ENCODE measurements around the gene POLD2. TPM values are rescaled to one million over a fixed set of nuclear protein-coding genes. Genes with fewer than 3 reads are reported as not detected.
A peak's percentile ranks its signal among the peaks of the same experiment; 100 is the strongest.

The POLD2 gene
- total RNA-seq, 1 donor from 2014 or later: 48.3 TPM

DNA sequence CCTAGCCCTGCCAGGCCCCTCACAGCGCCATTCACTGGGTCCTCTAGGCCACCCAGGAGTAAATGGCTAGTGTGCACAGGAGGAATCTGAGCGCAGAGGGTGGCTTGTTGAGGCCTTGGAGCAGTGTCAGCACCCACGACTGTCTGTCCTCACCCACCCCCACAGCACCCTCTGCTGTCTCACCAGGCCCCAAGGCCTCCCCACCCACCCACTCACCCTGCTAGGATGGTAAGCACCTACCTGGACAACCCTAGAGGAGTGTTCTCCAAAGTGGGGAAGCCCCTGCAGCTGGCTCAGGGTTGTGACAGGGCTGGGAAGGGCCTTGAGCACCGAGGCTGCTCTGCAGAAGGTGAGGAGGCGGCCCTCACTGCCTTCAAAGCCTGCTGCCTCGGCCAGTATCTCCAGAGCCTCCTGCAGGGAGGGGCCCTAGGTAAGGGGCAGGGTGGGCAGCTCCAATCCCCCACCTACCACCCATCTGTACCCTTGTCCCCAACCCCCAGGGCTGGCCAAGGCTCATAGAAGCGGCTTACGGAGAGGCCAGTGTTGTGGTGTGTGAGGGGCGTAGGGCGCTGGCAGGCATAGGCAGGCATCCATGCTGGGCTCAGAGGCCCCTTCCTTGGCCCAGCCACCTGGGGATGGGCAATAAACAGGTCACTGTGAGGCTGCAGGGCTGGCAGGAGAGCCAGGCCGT is 43.9 kb downstream of the POLD2 start:
- Histone ChIP-seq H3K9me3 (no peaks in the 10 kb centered on the region), H3K27me3 (ENCODE audit: low read depth) (no peaks in the 10 kb centered on the region), H3K4me3 (no peak overlapping the region), H3K4me1 (peaks cover 22% of the 10 kb centered on the region), H3K36me3 (peaks cover 62% of the 10 kb centered on the region), H3K27ac (no peak overlapping the region)
- TF ChIP-seq, protein P1, sequence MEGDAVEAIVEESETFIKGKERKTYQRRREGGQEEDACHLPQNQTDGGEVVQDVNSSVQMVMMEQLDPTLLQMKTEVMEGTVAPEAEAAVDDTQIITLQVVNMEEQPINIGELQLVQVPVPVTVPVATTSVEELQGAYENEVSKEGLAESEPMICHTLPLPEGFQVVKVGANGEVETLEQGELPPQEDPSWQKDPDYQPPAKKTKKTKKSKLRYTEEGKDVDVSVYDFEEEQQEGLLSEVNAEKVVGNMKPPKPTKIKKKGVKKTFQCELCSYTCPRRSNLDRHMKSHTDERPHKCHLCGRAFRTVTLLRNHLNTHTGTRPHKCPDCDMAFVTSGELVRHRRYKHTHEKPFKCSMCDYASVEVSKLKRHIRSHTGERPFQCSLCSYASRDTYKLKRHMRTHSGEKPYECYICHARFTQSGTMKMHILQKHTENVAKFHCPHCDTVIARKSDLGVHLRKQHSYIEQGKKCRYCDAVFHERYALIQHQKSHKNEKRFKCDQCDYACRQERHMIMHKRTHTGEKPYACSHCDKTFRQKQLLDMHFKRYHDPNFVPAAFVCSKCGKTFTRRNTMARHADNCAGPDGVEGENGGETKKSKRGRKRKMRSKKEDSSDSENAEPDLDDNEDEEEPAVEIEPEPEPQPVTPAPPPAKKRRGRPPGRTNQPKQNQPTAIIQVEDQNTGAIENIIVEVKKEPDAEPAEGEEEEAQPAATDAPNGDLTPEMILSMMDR (IDR thresholded peaks at IDR 0.05): no peak
- DNase-seq: peak; percentile 39
- no peak for ATAC-seq
- intact Hi-C loops (cut with DNase I): no loop called here

DNA sequence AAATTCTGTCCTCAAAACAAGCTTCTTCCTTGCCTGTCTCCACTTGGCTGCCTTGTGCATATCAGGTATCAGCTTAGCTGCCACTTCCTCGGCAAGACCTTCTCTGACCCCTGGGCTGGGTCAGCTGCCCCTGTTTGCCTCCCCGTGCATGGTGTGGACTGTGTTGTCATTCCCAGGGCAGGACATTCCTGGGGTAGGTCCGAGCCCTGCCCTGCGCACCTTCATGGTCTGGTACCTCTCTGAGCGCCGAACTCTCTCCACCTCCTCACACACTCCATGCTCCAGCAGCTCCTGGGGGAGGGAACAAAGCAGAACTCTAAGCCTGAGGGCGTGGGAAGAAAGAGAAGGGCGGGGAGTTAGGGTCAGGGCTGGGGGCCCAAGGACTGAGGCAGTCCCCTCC is 44.8 kb downstream of the POLD2 start:
- intact Hi-C loops (cut with DNase I): no loop called here
- Histone ChIP-seq H3K27ac (no peak overlapping the region), H3K36me3 (peaks cover 71% of the 10 kb centered on the region), H3K4me1 (peaks cover 26% of the 10 kb centered on the region), H3K4me3 (no peak overlapping the region), H3K9me3 (no peaks in the 10 kb centered on the region), H3K27me3 (ENCODE audit: low read depth) (no peaks in the 10 kb centered on the region)
- TF ChIP-seq, protein P1 (IDR thresholded peaks at IDR 0.05): no peak
- DNase-seq (no peak), ATAC-seq (no peak)

DNA sequence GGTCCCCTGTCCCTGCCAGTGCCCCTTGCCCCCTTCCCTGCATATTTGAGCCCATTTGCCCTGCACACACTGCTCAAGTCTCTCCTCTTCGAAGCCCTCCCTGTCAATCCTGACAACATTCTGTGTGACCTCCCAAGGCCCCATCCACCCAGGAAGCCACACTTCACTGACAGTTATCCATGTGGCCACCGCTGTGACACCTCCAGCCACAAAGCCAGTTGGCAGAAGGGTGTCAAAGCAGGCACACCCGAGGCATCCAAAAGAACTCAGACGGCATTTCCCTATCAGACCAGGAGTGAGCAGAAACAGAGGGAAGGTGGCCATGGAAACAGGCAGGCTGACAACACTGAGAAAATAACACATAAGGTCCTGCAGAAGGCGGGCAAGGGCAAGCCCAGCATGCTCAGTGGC is 45.7 kb downstream of the POLD2 start:
- peaks cover 25% of the 10 kb centered on the region for H3K4me1 ChIP-seq
- H3K27me3 ChIP-seq (ENCODE audit: low read depth): no peaks in the 10 kb centered on the region
- TF ChIP-seq, protein P1 (IDR thresholded peaks at IDR 0.05): no peak

DNA sequence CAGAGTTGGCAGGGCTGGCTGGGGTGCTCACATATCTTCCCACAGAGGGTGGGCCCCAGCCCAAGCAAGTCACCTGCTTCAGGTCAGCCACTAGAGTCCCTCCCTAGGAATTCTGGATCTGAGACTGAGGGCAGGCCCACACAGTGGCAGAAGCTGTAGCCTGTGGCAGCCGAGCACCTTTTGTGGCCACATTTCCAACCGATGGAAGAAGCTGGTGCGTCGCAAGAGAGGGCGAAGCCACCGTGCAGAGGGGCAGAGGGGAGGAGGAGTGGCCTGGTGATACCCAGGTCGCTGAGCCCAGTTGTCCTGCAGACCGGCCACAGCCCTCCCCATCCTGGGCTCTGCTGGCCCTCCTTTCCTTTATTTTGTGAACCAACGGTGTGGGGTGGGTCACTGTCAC is 46.3 kb downstream of the POLD2 start:
- Histone ChIP-seq H3K36me3 (peaks cover 86% of the 10 kb centered on the region), H3K4me1 (peaks cover 31% of the 10 kb centered on the region), H3K27me3 (ENCODE audit: low read depth) (no peaks in the 10 kb centered on the region), H3K27ac (no peak overlapping the region), H3K9me3 (no peaks in the 10 kb centered on the region), H3K4me3 (no peak overlapping the region)
- intact Hi-C loops (cut with DNase I): no loop called here
- no peak for DNase-seq
- TF ChIP-seq, protein P1 (IDR thresholded peaks at IDR 0.05): no peak
- ATAC-seq: no peak

More for the DNA sequence above, 45.7 kb downstream of the POLD2 start:
- intact Hi-C loops (cut with DNase I): no loop called here
- ATAC-seq (no peak), DNase-seq (no peak)
- Histone ChIP-seq H3K36me3 (peaks cover 80% of the 10 kb centered on the region), H3K27ac (no peak overlapping the region), H3K4me3 (no peak overlapping the region), H3K9me3 (no peaks in the 10 kb centered on the region)

DNA sequence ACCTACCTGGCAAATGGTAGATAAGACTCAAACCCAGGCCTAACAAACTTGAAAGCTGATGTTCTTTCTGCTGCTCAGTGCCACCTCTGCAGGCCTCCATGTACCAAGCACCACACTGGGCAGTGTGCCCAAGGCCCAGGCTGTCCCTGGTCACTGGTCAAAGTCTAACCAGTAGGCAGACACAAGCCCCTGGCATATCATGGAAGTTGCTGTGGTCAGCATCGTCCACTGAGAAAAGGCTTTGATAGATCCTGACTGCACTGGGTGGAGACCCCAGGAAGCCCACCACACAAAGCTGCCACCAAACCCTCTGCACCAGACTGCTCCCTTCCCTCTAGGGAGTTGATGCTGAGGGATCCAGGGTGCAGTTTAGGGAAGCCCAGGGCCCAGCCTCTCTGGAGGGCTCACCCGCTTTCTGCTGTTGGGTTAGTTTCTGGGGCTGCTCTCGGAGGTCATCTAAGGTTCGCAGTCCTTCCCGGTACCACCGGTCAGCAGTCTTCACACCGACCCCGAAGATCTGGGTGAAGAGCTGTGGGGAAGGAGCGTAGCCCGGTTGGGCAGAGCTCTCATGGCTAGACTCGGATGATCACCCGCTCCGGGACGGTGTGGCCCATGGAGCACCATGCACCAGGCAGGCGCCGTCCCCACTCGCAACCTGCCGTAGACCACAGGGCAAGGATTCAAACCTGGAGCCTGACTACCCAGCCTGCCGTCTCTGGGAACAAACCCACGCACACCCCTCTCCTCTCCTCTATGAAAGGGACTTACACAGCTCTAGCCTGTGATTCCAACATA is 47.0 kb downstream of the POLD2 start:
- no peak overlapping the region for H3K4me3 ChIP-seq
- DNase-seq (no peak), ATAC-seq (no peak)
- peaks cover 33% of the 10 kb centered on the region for H3K4me1 ChIP-seq
- TF ChIP-seq, protein P1 (IDR thresholded peaks at IDR 0.05): no peak
- no peak overlapping the region for H3K27ac ChIP-seq
- no peaks in the 10 kb centered on the region for H3K27me3 ChIP-seq (ENCODE audit: low read depth)
- peaks cover 86% of the 10 kb centered on the region for H3K36me3 ChIP-seq
- intact Hi-C loops (cut with DNase I): no loop called here
- no peaks in the 10 kb centered on the region for H3K9me3 ChIP-seq
